GM23338 (cell line): ENCODE data around the gene NTN3. TPM values are rescaled to one million over a fixed set of nuclear protein-coding genes. Genes with fewer than 3 reads are reported as not detected.
A peak's percentile ranks its signal among the peaks of the same experiment; 100 is the strongest.

Experiments
- ATAC-seq: fragments of 200-7000 bp; cut with Tn5 transposase; 3 replicates; pipeline ENCODE4 v1.9.1; 2020
- DNase-seq: peaks from one replicate; pipeline ENCODE4 v3.0.0-alpha.2; 2015; ENCODE audit warnings: low spot score
- H2AFZ ChIP-seq: fragments of 200-600 bp; sonication (generic); 2 replicates; pipeline ENCODE4 v1.8.0; 2016; ENCODE audit warnings: antibody characterized with exemption, mild to moderate bottlenecking, moderate library complexity
- H3F3A ChIP-seq: fragments of 200-600 bp; sonication (generic); replicated peaks from 2 replicates; pipeline ENCODE4 v1.8.0; 2017; ENCODE audit warnings: antibody characterized with exemption, mixed run types, low read depth
- H3K27ac ChIP-seq: fragments of 200-600 bp; sonication (generic); 2 replicates; pipeline ENCODE4 v1.6.1; 2016; ENCODE audit warnings: low read depth
- H3K27me3 ChIP-seq: fragments of 200-600 bp; sonication (generic); 2 replicates; pipeline ENCODE4 v1.8.0; 2016; ENCODE audit warnings: mild to moderate bottlenecking, mixed run types, moderate library complexity; ENCODE audit not compliant: insufficient read depth
- H3K36me3 ChIP-seq: fragments of 200-600 bp; sonication (generic); 2 replicates; pipeline ENCODE4 v1.8.0; 2016; ENCODE audit warnings: mild to moderate bottlenecking; ENCODE audit not compliant: insufficient read depth
- H3K4me1 ChIP-seq: fragments of 200-600 bp; sonication (generic); 2 replicates; pipeline ENCODE4 v1.8.0; 2016; ENCODE audit warnings: mild to moderate bottlenecking, moderate library complexity; ENCODE audit not compliant: insufficient read depth
- H3K4me2 ChIP-seq: fragments of 200-600 bp; sonication (generic); 2 replicates; pipeline ENCODE4 v1.7.1; 2017; ENCODE audit warnings: mixed run types
- H3K4me3 ChIP-seq: fragments of 200-600 bp; sonication (generic); 2 replicates; pipeline ENCODE4 v1.6.1; 2016; ENCODE audit warnings: mixed run types
- H3K79me2 ChIP-seq: fragments of 200-600 bp; sonication (generic); replicated peaks from 2 replicates; pipeline ENCODE4 v1.8.0; 2017; ENCODE audit warnings: mild to moderate bottlenecking; ENCODE audit not compliant: insufficient read depth
- H3K9me2 ChIP-seq: fragments of 200-600 bp; sonication (generic); 2 replicates; pipeline ENCODE4 v1.8.0; 2017; ENCODE audit not compliant: insufficient read depth
- H4K20me1 ChIP-seq: fragments of 200-600 bp; sonication (generic); replicated peaks from 2 replicates; pipeline ENCODE4 v1.8.0; 2017; ENCODE audit warnings: mild to moderate bottlenecking; ENCODE audit not compliant: insufficient read depth
- H3K27ac Mint-ChIP-seq: 2 replicates; pipeline ENCODE4 v1.8.0; 2020; ENCODE audit warnings: inconsistent platforms, mild to moderate bottlenecking, moderate library complexity, mixed read lengths
- H3K27me3 Mint-ChIP-seq: 3 replicates; pipeline ENCODE4 v1.8.0; 2022; ENCODE audit warnings: low read depth, mild to moderate bottlenecking, moderate library complexity, mixed read lengths, inconsistent platforms; ENCODE audit not compliant: insufficient read depth, poor library complexity
- H3K36me3 Mint-ChIP-seq: 3 replicates; pipeline ENCODE4 v1.8.0; 2021; ENCODE audit warnings: low read depth, mild to moderate bottlenecking, inconsistent platforms, moderate library complexity, mixed read lengths
- H3K4me1 Mint-ChIP-seq: 3 replicates; pipeline ENCODE4 v1.8.0; 2020; ENCODE audit warnings: mild to moderate bottlenecking, inconsistent platforms, mixed read lengths
- H3K4me3 Mint-ChIP-seq: 3 replicates; pipeline ENCODE4 v1.8.0; 2021; ENCODE audit warnings: moderate library complexity, mild to moderate bottlenecking, inconsistent platforms, mixed read lengths
- H3K9me3 Mint-ChIP-seq: 3 replicates; pipeline ENCODE4 v1.8.0; 2020; ENCODE audit warnings: moderate library complexity, mild to moderate bottlenecking, inconsistent platforms, mixed read lengths
- EZH2 ChIP-seq: fragments of 200-600 bp; sonication (generic); IDR thresholded peaks from one replicate; pipeline ENCODE4 v1.8.0; 2017; ENCODE audit warnings: antibody characterized with exemption, mild to moderate bottlenecking, low read depth; ENCODE audit not compliant: unreplicated experiment
- JUNB ChIP-seq: IDR thresholded peaks from one replicate; pipeline ENCODE4 v1.6.1; 2016; ENCODE audit warnings: antibody characterized with exemption; ENCODE audit not compliant: unreplicated experiment
- POLR2AphosphoS5 ChIP-seq: IDR thresholded peaks from 2 replicates; pipeline ENCODE4 v1.6.1; 2016; ENCODE audit warnings: antibody characterized with exemption, low read depth
- STAT1 ChIP-seq: IDR thresholded peaks from one replicate; pipeline ENCODE4 v1.6.1; 2016; ENCODE audit warnings: antibody characterized with exemption; ENCODE audit not compliant: unreplicated experiment
- ZNF114 ChIP-seq: fragments of 250-450 bp; sonication (Bioruptor Pico); IDR thresholded peaks from 2 replicates; pipeline ENCODE4 v1.5.0; 2020; ENCODE audit warnings: mild to moderate bottlenecking, moderate library complexity
- ZNF331 ChIP-seq: fragments of 250-450 bp; sonication (Bioruptor Pico); IDR thresholded peaks from 2 replicates; pipeline ENCODE4 v1.5.0; 2020; ENCODE audit warnings: low read depth, mild to moderate bottlenecking, moderate library complexity
- polyA plus RNA-seq: library from polyadenylated mRNA; unstranded; fragments of >200 nt; fragmentation: Nextera tagmentation; extraction: Ambion mirVana; gene quantifications from 2 replicates; pipeline ENCODE4 v1.2.1, GENCODE V29; 2016
- total RNA-seq: library from RNA; depleted of rRNA; stranded (reverse); fragments of >200 nt; shearing (Covaris generic); gene quantifications from 2 replicates; pipeline ENCODE4 v1.2.3, GENCODE V29; 2014
- TF ChIP-seq, protein P1 (sequence below): IDR thresholded peaks from one replicate; pipeline ENCODE4 v1.6.1; 2018; ENCODE audit warnings: antibody characterized with exemption; ENCODE audit not compliant: unreplicated experiment
- TF ChIP-seq, protein P2 (sequence below), 2 experiments: fragments of 200-600 bp in 1 of 2; sonication (generic) in 1 of 2; conservative IDR thresholded peaks; 2 replicates each; pipeline versions ENCODE4 v1.5.1 to v1.6.1; 2016 to 2017; ENCODE audit warnings: antibody characterized with exemption in 2 of 2, low read depth in 2 of 2, mild to moderate bottlenecking in 2 of 2, moderate library complexity in 1 of 2
- TF ChIP-seq, protein P3 (sequence below): IDR thresholded peaks from 2 replicates; pipeline ENCODE4 v1.6.1; 2016; ENCODE audit warnings: antibody characterized with exemption

Gene NTN3
- total and polyA plus RNA-seq, 2 experiments from 2014 or later, result 0.10 to 1.7 TPM

DNA sequence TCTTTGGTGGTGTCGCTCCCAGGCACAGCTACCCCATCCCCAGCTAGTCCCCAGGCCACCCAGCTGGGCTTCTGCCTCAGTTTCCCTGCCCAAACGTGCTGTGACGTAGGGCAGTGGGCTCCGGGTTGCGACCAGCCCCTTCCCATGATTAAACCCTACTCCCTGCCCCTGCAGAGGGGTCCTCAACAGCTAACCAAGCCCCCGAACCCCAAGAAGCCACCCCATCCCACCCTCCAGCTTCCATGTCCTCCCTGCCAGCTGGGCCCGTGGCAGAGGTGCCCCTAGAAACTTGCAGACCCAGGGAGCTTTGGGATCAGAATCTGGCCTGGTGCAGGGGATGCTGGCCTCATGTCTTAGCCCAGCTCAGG, 879 bp upstream of the NTN3 start:
- DNase-seq (no peak), ATAC-seq (no peak)
- Histone ChIP-seq H3K4me2 (no peak overlapping the region), H3K9me2 (no peaks in the 10 kb centered on the region), H3K4me1 (peaks cover 15% of the 10 kb centered on the region), H2AFZ (no peak overlapping the region), H3K36me3 (no peaks in the 10 kb centered on the region), H3K27ac (no peak overlapping the region), H3K4me3 (no peak overlapping the region; the same call in 1 of the 2 replicates), H3K79me2 (no peaks in the 10 kb centered on the region), H3F3A (peaks cover 23% of the 10 kb centered on the region; the same call in 1 of the 2 replicates), H4K20me1 (no peaks in the 10 kb centered on the region), H3K27me3 (peaks cover 65% of the 10 kb centered on the region)
- peaks cover 55% of the 10 kb centered on the region for H3K27me3 Mint-ChIP-seq
- no peaks in the 10 kb centered on the region for H3K9me3 Mint-ChIP-seq
- TF ChIP-seq, protein P1, sequence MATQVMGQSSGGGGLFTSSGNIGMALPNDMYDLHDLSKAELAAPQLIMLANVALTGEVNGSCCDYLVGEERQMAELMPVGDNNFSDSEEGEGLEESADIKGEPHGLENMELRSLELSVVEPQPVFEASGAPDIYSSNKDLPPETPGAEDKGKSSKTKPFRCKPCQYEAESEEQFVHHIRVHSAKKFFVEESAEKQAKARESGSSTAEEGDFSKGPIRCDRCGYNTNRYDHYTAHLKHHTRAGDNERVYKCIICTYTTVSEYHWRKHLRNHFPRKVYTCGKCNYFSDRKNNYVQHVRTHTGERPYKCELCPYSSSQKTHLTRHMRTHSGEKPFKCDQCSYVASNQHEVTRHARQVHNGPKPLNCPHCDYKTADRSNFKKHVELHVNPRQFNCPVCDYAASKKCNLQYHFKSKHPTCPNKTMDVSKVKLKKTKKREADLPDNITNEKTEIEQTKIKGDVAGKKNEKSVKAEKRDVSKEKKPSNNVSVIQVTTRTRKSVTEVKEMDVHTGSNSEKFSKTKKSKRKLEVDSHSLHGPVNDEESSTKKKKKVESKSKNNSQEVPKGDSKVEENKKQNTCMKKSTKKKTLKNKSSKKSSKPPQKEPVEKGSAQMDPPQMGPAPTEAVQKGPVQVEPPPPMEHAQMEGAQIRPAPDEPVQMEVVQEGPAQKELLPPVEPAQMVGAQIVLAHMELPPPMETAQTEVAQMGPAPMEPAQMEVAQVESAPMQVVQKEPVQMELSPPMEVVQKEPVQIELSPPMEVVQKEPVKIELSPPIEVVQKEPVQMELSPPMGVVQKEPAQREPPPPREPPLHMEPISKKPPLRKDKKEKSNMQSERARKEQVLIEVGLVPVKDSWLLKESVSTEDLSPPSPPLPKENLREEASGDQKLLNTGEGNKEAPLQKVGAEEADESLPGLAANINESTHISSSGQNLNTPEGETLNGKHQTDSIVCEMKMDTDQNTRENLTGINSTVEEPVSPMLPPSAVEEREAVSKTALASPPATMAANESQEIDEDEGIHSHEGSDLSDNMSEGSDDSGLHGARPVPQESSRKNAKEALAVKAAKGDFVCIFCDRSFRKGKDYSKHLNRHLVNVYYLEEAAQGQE, result no peak
- no peak for TF ChIP-seq STAT1
- no peak for TF ChIP-seq JUNB
- TF ChIP-seq, protein P2, sequence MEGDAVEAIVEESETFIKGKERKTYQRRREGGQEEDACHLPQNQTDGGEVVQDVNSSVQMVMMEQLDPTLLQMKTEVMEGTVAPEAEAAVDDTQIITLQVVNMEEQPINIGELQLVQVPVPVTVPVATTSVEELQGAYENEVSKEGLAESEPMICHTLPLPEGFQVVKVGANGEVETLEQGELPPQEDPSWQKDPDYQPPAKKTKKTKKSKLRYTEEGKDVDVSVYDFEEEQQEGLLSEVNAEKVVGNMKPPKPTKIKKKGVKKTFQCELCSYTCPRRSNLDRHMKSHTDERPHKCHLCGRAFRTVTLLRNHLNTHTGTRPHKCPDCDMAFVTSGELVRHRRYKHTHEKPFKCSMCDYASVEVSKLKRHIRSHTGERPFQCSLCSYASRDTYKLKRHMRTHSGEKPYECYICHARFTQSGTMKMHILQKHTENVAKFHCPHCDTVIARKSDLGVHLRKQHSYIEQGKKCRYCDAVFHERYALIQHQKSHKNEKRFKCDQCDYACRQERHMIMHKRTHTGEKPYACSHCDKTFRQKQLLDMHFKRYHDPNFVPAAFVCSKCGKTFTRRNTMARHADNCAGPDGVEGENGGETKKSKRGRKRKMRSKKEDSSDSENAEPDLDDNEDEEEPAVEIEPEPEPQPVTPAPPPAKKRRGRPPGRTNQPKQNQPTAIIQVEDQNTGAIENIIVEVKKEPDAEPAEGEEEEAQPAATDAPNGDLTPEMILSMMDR (conservative IDR thresholded peaks at IDR 0.05; ENCODE audit: low read depth in 2 of 2), result no peak
- TF ChIP-seq ZNF331 (CRISPR knock-in tag), result no peak
- no peak for TF ChIP-seq POLR2AphosphoS5
- no peak for TF ChIP-seq EZH2
- peaks cover 2% of the 10 kb centered on the region; the same call in 1 of the 3 replicates for H3K36me3 Mint-ChIP-seq
- peaks cover 18% of the 10 kb centered on the region for H3K4me1 Mint-ChIP-seq
- no peak overlapping the region for H3K27ac Mint-ChIP-seq
- H3K4me3 Mint-ChIP-seq, result peak overlapping the region; percentile 45

DNA sequence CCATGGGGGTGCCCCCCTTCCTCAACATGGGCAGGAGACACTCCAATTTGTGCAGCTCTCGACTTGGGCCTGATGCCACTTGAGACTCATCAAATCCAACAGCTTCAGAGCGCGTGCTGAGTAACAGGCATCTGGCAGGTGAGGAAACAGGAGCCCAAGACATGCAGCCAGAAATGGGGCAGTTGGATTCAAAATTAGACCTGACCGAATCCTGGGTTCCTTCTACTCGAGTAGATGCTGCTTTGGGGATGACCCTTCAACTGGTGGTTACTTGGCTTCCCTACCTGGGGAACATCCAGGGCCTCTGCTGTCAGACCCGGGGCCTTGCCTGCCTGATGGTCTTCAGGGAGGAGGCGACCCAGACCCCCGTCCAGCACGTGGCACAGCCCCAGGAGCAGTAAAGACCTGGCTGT, 488 bp upstream of the NTN3 start:
- Mint-ChIP-seq H3K27me3 (peaks cover 51% of the 10 kb centered on the region), H3K36me3 (no peaks in the 10 kb centered on the region; the same call in 2 of the 3 replicates), H3K9me3 (no peaks in the 10 kb centered on the region), H3K4me1 (peaks cover 18% of the 10 kb centered on the region), H3K27ac (no peak overlapping the region), H3K4me3 (peak overlapping the region; percentile 45)
- peak overlapping the region; percentile 54 for H3K4me3 ChIP-seq
- no peaks in the 10 kb centered on the region for H3K79me2 ChIP-seq
- no peaks in the 10 kb centered on the region for H3K36me3 ChIP-seq
- ATAC-seq (no peak), DNase-seq (peak; percentile 42)
- peak overlapping the region; percentile 78 for H3K4me2 ChIP-seq
- H4K20me1 ChIP-seq, result no peaks in the 10 kb centered on the region
- H3K9me2 ChIP-seq, result no peaks in the 10 kb centered on the region
- no peak overlapping the region for H3K27ac ChIP-seq
- H3K4me1 ChIP-seq, result peaks cover 15% of the 10 kb centered on the region
- peaks cover 19% of the 10 kb centered on the region; the same call in 1 of the 2 replicates for H3F3A ChIP-seq
- H2AFZ ChIP-seq, result no peak overlapping the region
- peaks cover 65% of the 10 kb centered on the region for H3K27me3 ChIP-seq
- TF ChIP-seq, protein P2 (conservative IDR thresholded peaks at IDR 0.05; ENCODE audit: low read depth in 2 of 2), result no peak
- TF ChIP-seq, protein P3, sequence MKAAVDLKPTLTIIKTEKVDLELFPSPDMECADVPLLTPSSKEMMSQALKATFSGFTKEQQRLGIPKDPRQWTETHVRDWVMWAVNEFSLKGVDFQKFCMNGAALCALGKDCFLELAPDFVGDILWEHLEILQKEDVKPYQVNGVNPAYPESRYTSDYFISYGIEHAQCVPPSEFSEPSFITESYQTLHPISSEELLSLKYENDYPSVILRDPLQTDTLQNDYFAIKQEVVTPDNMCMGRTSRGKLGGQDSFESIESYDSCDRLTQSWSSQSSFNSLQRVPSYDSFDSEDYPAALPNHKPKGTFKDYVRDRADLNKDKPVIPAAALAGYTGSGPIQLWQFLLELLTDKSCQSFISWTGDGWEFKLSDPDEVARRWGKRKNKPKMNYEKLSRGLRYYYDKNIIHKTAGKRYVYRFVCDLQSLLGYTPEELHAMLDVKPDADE, result no peak
- no peak for TF ChIP-seq ZNF331 (CRISPR knock-in tag)
- no peak for TF ChIP-seq ZNF114
- TF ChIP-seq STAT1, result no peak
